Suprapubic skin (tissue), 4 donors: Measurements from ENCODE around the gene MOCS2. TPM values are rescaled to one million over a fixed set of nuclear protein-coding genes. Genes with fewer than 3 reads are reported as not detected.

Source experiments
- DNase-seq, 2 donors: peaks; one replicate each; pipeline ENCODE4 v3.0.0-alpha.2; 2019; ENCODE audit warnings: low spot score in 2 of 2
- H3K27ac ChIP-seq: fragments of 200-600 bp; sonication (generic); one replicate; pipeline ENCODE4 v1.5.1; 2019
- H3K27me3 ChIP-seq: fragments of 200-600 bp; sonication (generic); one replicate; pipeline ENCODE4 v1.5.1; 2019
- H3K36me3 ChIP-seq: fragments of 200-600 bp; sonication (generic); one replicate; pipeline ENCODE4 v1.5.1; 2019
- H3K4me1 ChIP-seq: fragments of 200-600 bp; sonication (generic); one replicate; pipeline ENCODE4 v1.5.1; 2019
- H3K4me3 ChIP-seq: fragments of 200-600 bp; sonication (generic); one replicate; pipeline ENCODE4 v1.5.1; 2019; ENCODE audit warnings: mild to moderate bottlenecking
- H3K9me3 ChIP-seq: fragments of 200-600 bp; sonication (generic); one replicate; pipeline ENCODE4 v1.5.1; 2019
- EP300 ChIP-seq: sonication (generic); formaldehyde crosslinking; IDR thresholded peaks from one replicate; pipeline ENCODE4 v1.6.1; 2017; ENCODE audit warnings: antibody characterized with exemption
- POLR2A ChIP-seq, 2 donors: fragments of 450-650 bp; IDR thresholded peaks; one replicate each; pipeline ENCODE4 v1.6.1; 2017; ENCODE audit warnings: antibody characterized with exemption in 2 of 2, mild to moderate bottlenecking in 2 of 2, moderate library complexity in 2 of 2
- POLR2AphosphoS5 ChIP-seq, 3 donors: sonication (generic); formaldehyde crosslinking; IDR thresholded peaks; one replicate each; pipeline ENCODE4 v1.6.1; 2017; ENCODE audit warnings: antibody characterized with exemption in 3 of 3
- WGBS: methylation state at CpG from one replicate; pipeline ENCODE4 v1.1.5; 2018; 5-methylcytosine and 5-hydroxymethylcytosine counted together
- total RNA-seq, 4 donors: library from RNA; depleted of rRNA; stranded (reverse); fragments of >200 nt; gene quantifications; one replicate each; pipeline ENCODE4 v1.1.0, GENCODE V29; 2016
- TF ChIP-seq, protein P1 (sequence below), 2 donors: fragments of 200-600 bp in 1 of 2; fragments of 450-650 bp in 1 of 2; sonication (generic) in 1 of 2; IDR thresholded peaks; one replicate each; pipeline ENCODE4 v1.5.1; 2016 to 2019; ENCODE audit warnings: antibody characterized with exemption in 2 of 2, mild to moderate bottlenecking in 1 of 2, moderate library complexity in 1 of 2

MOCS2 gene
- total RNA-seq, 4 donors from 2014 or later: 17.4 to 31.0 (median 23.0) TPM

DNA sequence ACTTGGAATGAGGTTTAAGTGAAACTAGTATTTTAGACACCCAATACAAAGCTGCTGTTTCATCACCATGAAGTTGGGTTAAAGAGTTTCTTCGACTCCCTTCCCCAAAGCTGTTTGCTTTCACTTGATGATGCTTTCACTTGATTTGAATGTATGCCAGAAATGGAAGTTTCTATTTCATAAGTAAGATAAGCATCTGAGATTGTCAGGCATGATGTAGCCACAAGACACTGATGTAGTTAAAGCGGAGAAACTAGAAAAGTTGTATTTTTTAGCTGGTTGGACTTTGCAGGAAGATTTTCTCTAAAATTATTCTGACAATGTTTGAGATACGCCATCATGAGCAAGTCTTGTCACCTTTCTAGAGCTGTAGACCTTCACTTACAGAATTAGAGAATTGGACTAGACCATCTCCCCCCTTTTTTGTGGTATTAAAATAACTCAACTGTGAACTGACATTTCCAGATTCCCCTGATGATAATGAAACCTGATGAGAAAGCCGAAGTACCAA is 20.0 kb downstream of the MOCS2 start:
- Histone ChIP-seq H3K27ac (no peak overlapping the region), H3K9me3 (no peaks in the 10 kb centered on the region), H3K36me3 (peaks cover 7% of the 10 kb centered on the region), H3K27me3 (no peaks in the 10 kb centered on the region), H3K4me1 (no peaks in the 10 kb centered on the region), H3K4me3 (no peak overlapping the region)
- no peak for TF ChIP-seq POLR2A (IDR thresholded peaks at IDR 0.05)
- no peak for TF ChIP-seq EP300
- TF ChIP-seq POLR2AphosphoS5 (IDR thresholded peaks at IDR 0.05): no peak
- TF ChIP-seq, protein P1, sequence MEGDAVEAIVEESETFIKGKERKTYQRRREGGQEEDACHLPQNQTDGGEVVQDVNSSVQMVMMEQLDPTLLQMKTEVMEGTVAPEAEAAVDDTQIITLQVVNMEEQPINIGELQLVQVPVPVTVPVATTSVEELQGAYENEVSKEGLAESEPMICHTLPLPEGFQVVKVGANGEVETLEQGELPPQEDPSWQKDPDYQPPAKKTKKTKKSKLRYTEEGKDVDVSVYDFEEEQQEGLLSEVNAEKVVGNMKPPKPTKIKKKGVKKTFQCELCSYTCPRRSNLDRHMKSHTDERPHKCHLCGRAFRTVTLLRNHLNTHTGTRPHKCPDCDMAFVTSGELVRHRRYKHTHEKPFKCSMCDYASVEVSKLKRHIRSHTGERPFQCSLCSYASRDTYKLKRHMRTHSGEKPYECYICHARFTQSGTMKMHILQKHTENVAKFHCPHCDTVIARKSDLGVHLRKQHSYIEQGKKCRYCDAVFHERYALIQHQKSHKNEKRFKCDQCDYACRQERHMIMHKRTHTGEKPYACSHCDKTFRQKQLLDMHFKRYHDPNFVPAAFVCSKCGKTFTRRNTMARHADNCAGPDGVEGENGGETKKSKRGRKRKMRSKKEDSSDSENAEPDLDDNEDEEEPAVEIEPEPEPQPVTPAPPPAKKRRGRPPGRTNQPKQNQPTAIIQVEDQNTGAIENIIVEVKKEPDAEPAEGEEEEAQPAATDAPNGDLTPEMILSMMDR (IDR thresholded peaks at IDR 0.05): no peak
- no peak for DNase-seq
- WGBS: 76% methylated on average over 4 of the region's 4 CpGs

DNA sequence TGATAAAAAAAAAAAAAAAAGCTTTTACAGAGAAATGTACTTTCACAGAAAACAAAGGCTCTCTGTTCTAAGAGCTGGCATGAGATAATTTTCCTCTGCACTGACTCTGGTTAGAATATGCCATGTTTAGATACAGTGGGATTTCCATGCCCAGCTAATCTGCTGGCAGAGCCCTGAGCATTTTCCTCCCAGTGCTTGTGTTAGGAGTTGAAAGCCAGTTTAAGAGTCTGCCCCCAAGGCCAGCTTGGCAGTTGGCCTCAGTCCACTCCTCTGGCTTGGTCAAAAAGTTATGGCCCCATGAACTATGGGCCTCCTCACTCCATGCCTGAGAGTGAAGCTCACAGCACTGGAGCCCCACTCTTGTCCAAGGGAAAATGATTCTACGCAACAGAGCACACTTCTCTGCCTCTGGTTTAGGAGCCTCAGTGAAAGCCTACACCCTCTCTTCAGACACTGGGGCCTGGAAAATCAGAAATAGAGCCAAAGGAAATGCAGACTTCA is 21.9 kb downstream of the MOCS2 start:
- no peaks in the 10 kb centered on the region for H3K27me3 ChIP-seq
- TF ChIP-seq EP300: no peak
- TF ChIP-seq, protein P1 (IDR thresholded peaks at IDR 0.05): no peak
- TF ChIP-seq POLR2A (IDR thresholded peaks at IDR 0.05): no peak
- TF ChIP-seq POLR2AphosphoS5 (IDR thresholded peaks at IDR 0.05): no peak
- H3K27ac ChIP-seq: no peak overlapping the region
- no peaks in the 10 kb centered on the region for H3K9me3 ChIP-seq
- 95% methylated on average over 1 of the region's 1 CpG for WGBS
- no peak overlapping the region for H3K4me3 ChIP-seq
- H3K36me3 ChIP-seq: peaks cover 11% of the 10 kb centered on the region
- no peaks in the 10 kb centered on the region for H3K4me1 ChIP-seq
- no peak for DNase-seq

DNA sequence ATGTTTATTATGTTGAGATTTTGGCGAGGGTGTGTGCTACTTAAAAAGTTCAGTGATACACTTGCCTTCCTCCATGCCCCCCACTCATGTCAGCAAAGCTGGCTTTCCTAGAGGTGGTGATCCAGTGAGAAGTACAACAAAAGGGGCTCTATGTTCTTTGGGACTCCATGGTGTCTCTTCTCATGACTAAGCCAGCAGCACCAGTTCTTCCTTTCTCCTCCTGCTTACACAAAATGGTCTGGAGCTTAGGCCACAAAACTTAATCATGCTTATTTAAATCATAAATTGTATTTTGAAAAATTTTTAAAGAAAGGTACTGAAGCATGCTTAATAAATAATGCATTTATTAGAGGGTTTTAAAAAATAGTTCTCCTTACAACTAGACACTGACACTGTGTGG is 22.4 kb downstream of the MOCS2 start:
- WGBS: 90% methylated on average over 1 of the region's 1 CpG
- DNase-seq: no peak
- H3K36me3 ChIP-seq: peaks cover 11% of the 10 kb centered on the region

DNA sequence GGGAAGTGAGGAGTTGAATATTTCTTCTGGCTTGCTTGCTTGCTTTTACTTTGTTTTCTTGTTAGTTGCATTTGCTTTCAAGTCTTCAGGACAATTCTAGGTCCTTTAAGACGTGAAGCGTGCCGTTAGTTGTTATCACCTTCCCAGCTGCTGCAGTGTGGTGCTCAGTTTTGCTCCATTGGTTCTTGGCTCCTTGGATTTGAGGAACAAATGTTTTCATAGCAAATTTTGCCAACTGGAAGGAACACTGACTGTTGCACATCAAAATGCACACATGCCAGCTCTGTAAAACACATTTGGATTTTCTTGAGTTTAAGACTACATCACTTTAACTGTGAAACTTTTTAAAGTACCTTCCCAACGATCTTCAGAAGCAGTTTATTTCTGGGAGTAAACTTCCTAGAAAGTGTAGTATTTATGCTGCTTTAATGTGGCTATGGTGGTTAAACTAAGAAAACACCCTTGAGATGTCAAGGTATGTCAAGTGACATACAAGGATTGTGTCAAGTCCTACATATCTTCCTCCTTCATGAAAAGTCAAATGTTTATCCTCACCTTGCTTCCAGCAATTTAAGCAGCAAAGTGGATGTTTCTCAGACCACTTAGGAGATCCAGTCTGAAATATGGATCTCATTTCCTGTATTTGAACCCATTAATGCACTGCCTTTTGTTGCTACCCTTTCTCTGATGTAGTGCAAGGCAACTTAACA is 24.9 kb downstream of the MOCS2 start:
- Histone ChIP-seq H3K27ac (no peak overlapping the region), H3K4me3 (no peak overlapping the region), H3K27me3 (no peaks in the 10 kb centered on the region), H3K9me3 (no peaks in the 10 kb centered on the region), H3K4me1 (no peaks in the 10 kb centered on the region), H3K36me3 (peaks cover 4% of the 10 kb centered on the region)
- WGBS: 51% methylated on average over 4 of the region's 4 CpGs
- TF ChIP-seq, protein P1 (IDR thresholded peaks at IDR 0.05): no peak
- no peak for TF ChIP-seq POLR2A (IDR thresholded peaks at IDR 0.05)
- no peak for TF ChIP-seq EP300
- TF ChIP-seq POLR2AphosphoS5 (IDR thresholded peaks at IDR 0.05): no peak
- no peak for DNase-seq

More for the DNA sequence above, 22.4 kb downstream of the MOCS2 start:
- no peak overlapping the region for H3K4me3 ChIP-seq
- H3K27ac ChIP-seq: no peak overlapping the region
- no peaks in the 10 kb centered on the region for H3K4me1 ChIP-seq
- TF ChIP-seq POLR2A (IDR thresholded peaks at IDR 0.05) (no peak), POLR2AphosphoS5 (IDR thresholded peaks at IDR 0.05) (no peak), EP300 (no peak)
- TF ChIP-seq, protein P1 (IDR thresholded peaks at IDR 0.05): no peak
- no peaks in the 10 kb centered on the region for H3K27me3 ChIP-seq
- H3K9me3 ChIP-seq: no peaks in the 10 kb centered on the region

DNA sequence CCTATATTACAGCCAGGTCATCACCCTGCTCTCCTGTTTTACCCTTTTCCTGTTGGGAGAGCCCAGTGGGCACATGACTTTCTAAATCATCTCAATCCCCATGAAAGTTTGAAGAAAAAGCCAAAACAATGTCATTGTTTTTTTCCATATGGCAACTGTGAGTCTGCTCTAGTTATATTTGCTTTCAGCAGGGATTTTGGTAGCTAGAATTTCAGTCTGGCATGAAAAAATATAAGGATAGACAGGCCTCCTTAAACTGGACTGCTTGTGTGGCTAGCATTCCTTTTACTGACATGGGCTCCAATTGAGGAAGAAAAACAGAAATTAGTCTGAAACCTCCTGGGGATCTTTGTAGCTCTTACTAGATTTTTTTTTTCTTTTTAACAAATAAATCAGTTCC is 25.6 kb downstream of the MOCS2 start:
- Histone ChIP-seq H3K9me3 (no peaks in the 10 kb centered on the region), H3K36me3 (peaks cover 4% of the 10 kb centered on the region), H3K27me3 (no peaks in the 10 kb centered on the region), H3K27ac (no peak overlapping the region), H3K4me3 (no peak overlapping the region), H3K4me1 (no peaks in the 10 kb centered on the region)
- TF ChIP-seq POLR2A (IDR thresholded peaks at IDR 0.05) (no peak), EP300 (no peak), POLR2AphosphoS5 (IDR thresholded peaks at IDR 0.05) (no peak)
- TF ChIP-seq, protein P1 (IDR thresholded peaks at IDR 0.05): no peak
- DNase-seq: no peak
